Stimulated activated CD4-positive, alpha-beta T cell treated with anti-CD3 and anti-CD28 coated beads, Interleukin-4, amount 100 ng/mL, for 48 hours (primary cell): Measurements from ENCODE around the gene BRSK2.

ENCODE experiments used
- DNase-seq, 2 donors: peaks; one replicate each; pipeline ENCODE4 v3.0.0-alpha.2; 2020; ENCODE audit warnings: low read depth in 2 of 2

The BRSK2 gene

GRCh38 chr11:1481861-1482441, 92.2 kb downstream of the BRSK2 start:
- DNase-seq: no peak

- no peak for DNase-seq
These were observed 93.1 kb downstream of the BRSK2 start for GRCh38 chr11:1482581-1483444.

DNA sequence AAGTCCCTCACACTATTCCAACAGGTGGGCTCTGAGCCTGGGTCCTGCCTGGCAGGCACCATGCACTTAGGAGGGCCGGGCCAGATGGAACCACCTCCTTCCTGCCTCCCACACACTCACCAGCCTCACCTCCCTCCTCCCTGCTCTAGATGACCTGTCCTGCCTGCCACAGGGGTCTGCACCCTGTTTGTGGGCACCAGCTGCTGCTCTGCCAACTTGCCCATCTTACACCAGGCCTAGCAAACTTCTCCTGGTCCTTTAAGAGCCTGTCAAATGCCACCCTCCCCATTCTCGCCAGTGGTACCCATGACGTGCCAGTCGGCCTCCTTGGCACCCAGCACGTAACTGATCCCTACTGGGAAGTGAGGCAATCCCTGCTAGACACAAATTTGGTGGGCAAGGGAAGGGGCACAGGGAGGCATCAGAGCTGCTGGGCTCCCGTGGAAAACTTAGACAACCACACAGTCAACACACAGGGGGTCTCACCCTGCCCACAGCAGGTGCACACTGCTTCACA, 93.8 kb downstream of the BRSK2 start:
- no peak for DNase-seq

GRCh38 chr11:1484061-1484671, 94.4 kb downstream of the BRSK2 start:
- DNase-seq: no peak

- DNase-seq: no peak
These were observed 95.2 kb downstream of the BRSK2 start for GRCh38 chr11:1484695-1485503.

- no peak for DNase-seq
These were observed 95.8 kb downstream of the BRSK2 start for GRCh38 chr11:1485504-1485885.

DNA sequence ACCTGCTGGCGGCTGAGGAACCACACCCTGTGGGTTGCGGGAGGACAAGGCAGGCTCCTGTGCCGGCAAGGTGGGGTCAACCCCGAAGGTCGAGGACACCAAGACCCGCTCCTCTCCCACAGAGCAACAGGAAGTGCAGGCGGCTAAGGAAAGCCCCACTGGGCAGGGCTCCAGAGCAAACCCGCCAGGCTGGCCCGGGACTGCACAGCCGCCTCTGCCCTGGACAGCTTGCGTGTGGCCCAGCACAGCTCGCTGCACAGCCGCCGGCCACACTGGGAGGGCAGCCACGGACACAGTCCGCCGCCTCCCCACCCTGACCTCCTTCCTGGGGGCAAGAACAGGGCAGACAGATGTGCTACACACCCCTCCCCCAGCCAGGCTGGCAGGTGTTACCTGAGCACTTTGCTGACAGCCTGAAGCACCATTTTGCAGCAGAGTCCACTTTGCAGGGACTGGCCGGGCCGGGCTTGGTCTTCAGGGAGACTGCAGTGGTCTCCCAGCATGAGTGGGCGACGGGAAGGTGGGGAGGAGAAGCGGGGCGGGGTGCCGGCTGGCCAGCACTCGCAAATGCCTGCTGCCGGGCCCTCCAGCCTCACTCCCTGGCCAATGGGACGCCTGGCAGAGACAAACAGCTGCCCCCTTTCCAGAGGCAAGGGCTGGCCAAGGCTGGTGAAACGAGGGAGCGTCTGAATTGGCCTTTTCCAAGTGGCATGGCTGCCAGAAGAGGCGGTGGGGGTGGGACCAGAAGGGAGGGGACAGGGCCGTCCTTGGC, 96.5 kb downstream of the BRSK2 start, which contains the start of gene MOB2:
Gene MOB2, minus strand, starts transcription at position 726 of the 772 bp plus-strand sequence. Its CDS starts 223 bp downstream, at position 503.
- no peak for DNase-seq

GRCh38 chr11:1487091-1487850, 97.5 kb downstream of the BRSK2 start:
- DNase-seq: no peak

- DNase-seq: no peak
These were observed 98.3 kb downstream of the BRSK2 start for GRCh38 chr11:1487851-1488574.

DNA sequence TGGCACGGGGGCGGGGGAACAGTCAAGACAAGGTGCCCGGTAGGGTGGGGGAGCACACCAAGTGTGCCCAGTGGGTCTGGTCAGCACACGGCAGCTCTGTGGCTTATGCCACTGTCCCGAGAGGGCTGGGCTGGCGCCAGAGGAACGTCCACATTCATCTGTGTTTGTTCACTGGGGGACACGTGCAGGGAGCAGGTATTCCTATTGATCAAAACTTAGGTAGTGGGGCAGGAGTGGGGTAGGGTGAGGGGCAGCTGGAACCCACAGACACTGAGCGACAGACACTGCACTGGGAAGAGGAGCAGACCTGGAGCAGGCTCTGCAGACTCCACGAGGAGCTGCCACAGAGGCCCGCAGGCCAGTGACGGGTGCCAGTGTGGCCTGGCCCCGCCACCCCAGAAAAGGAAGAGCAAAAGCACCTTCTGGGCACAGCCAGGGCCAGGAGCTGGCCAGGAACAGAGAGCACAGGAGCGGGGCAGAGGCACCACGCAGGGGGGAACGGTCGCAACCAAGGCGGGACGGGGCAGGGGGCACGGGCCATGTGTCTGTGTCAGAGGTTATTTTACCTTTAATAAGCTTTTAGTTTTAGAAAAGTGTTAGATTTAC, 98.9 kb downstream of the BRSK2 start:
- DNase-seq: no peak

- no peak for DNase-seq
These were observed 100.9 kb downstream of the BRSK2 start for GRCh38 chr11:1490651-1491050.

DNA sequence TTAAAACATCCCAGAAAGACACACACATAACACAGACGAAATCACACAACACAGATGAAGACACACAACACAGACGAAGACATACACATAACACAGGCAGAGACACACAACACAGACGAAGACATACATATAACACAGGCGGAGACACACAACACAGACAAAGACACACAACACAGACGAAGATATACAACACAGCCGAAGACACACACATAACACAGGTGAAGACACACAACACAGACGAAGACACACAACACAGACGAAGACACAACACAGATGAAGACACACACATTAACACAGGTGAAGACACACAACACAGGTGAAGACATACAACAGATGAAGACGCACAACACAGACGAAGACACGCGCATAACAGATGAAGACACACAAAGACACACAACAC, 101.6 kb downstream of the BRSK2 start:
- DNase-seq: no peak

DNA sequence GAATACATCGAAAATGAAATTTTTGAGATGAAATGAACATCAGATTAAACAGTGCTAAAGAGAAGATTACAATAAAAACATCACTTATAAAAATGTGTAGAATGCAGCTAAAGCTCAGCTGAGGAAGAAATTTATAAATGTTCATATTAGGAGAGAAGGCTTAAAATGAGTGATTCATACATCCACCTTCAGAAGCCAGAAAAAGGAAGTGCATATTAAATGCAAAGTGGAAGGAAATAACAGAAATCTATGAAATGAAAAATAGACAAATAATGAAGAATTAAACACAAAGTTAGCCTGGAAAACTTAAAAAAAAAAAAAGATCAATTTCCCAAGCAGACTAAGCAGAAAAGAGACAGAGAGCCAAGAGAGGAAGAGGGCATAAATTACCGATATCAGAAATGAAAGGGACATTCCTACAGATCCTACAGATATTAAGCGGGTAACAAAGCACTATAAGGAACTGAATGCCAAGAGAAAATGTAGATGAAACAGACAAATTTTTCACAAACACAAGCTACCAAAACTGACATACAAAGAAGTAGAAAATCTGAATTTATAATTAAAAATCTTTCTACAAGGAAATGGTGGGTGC, 104.0 kb downstream of the BRSK2 start:
- DNase-seq: no peak

- no peak for DNase-seq
These were observed 104.9 kb downstream of the BRSK2 start for GRCh38 chr11:1494650-1495049.

- DNase-seq: no peak
These were observed 106.5 kb downstream of the BRSK2 start for GRCh38 chr11:1496091-1496760.

- DNase-seq: no peak
These were observed 107.0 kb downstream of the BRSK2 start for GRCh38 chr11:1496761-1497095.

- DNase-seq: no peak
These were observed 107.9 kb downstream of the BRSK2 start for GRCh38 chr11:1497600-1497999.

- DNase-seq: no peak
These were observed 108.5 kb downstream of the BRSK2 start for GRCh38 chr11:1498262-1498661.
